Activated CD4-positive, alpha-beta T cell treated with anti-CD3 and anti-CD28 coated beads, Interleukin-2, Interleukin-4, amounts not matched to agents 100 ng/mL and 50 ng/mL, durations not matched to agents 16 hours and 8 hours (primary cell): ENCODE data around the gene RPS6KA1.
A peak's percentile ranks its signal among the peaks of the same experiment; 100 is the strongest.
"Not testable (repeated sequence)": the region's sequence is repeated elsewhere in the genome, so short reads cannot be mapped to it uniquely, and the experiment has no call there.

Source experiments
- DNase-seq: peaks from one replicate; pipeline ENCODE4 v3.0.0-alpha.2; 2020; ENCODE audit warnings: low spot score

The RPS6KA1 gene

GRCh38 chr1:26555550-26555981, 26.0 kb downstream of the RPS6KA1 start:
- DNase-seq = no peak

GRCh38 chr1:26556111-26556510, 26.6 kb downstream of the RPS6KA1 start:
- DNase-seq = no peak

DNA sequence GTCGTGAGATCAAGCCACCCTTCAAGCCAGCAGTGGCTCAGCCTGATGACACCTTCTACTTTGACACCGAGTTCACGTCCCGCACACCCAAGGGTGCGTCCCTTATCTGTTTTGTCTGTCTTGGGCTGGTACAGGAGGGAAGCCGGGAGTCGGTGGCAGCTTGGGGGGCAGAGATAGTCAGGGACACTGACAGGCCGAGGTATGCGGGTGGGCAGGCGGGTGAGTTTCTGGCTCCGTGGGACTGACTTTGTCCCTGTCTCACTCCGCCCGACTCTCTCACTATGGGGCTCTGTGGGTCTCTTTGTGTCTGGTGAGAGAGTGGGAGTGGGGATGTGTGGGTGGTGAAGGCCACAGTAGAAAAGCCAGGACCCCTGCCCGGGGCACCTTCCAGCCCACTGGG, 27.4 kb downstream of the RPS6KA1 start:
- DNase-seq = no peak

GRCh38 chr1:26558685-26559048, 29.1 kb downstream of the RPS6KA1 start:
- no peak for DNase-seq

GRCh38 chr1:26560403-26560780, 30.8 kb downstream of the RPS6KA1 start:
- DNase-seq = no peak

DNA sequence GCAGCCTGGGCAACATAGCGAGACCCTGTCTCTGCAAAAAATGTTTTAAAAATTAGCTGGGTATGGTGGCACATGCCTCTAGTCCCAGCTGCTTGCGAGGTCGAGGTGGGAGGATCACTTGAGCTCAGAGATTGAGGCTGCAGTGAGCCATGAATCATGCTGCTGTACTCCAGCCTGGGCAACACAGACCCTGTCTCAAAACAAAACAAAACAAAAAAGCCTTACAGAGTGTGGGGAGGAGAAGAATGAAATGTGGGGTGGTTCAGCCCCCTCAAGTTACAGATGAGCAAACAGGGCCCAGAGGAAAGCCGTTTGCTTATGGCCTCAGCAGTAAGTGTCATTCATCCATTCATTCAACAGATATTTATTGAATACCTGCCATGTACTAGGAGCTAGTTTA, 40.7 kb downstream of the RPS6KA1 start:
- DNase-seq = no peak

- DNase-seq = no peak
Observed at GRCh38 chr1:26571381-26571780, 41.8 kb downstream of the RPS6KA1 start.

- no peak for DNase-seq
Observed at GRCh38 chr1:26574018-26574417, 44.5 kb downstream of the RPS6KA1 start.

DNA sequence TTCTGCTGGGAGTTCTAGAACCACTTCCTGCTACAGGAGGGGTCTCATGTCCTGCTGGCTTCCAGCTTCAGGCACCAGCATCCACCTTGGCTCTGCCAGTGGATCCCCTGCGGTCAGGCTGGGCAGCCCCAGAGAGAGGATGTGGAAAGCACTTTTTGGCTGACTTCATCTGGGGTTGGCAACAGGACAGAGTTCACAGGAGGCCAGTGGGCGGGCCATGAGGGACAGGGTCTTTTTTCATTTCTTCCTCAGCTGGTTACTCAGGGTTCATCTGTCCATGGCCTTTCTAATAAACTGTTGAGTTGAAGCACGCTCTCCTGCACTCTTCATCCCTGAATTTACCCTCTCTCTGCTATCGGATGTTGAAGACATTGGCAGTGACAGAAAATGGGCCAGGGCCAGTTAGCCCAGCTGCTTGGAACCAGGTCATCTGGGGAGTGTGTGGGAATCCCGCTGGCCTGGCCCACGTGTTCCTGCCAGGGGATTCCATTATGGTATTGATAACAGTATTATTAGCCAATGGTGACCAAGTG, 45.2 kb downstream of the RPS6KA1 start:
- DNase-seq = no peak

DNA sequence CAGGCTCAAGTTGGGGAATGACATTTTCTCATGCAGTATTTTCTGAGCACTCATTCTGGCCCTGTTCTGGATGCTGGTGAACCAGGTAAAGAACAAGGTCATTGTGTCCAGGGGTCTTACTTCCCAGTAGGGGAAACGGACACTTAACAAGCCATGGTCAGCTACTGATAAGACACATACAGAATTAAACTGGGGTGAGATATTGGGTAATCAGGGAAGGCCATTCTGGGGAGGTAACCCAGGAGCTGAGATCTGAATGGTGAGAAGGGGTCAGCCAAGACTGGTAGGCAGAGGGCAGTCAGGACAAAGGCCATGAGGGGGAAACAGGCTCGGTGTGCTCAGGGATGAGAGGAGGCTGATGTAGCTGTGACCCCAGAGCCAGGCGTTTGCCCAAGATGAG, 45.8 kb downstream of the RPS6KA1 start:
- no peak for DNase-seq

DNA sequence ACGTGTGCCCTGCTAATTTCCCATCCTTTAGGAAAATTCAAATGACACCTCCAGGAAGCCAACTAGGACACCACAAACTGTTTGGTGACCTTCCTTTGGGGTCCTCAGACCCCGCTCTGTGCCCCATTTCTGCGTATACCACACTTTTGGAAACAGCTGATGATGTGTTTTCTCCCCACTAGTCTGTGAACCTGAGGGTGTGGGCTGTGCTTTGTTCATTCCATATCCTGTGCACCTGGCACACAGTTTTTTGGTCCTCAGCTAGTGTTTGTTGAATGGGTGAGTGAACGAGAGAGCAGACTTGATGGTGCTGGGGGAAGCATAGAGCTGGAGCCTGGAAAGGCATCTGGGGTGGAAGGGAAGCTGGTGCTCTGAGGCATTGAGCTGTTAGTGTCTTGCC, 48.6 kb downstream of the RPS6KA1 start:
- no peak for DNase-seq

- no peak for DNase-seq
Observed at GRCh38 chr1:26579681-26580111, 50.1 kb downstream of the RPS6KA1 start.

DNA sequence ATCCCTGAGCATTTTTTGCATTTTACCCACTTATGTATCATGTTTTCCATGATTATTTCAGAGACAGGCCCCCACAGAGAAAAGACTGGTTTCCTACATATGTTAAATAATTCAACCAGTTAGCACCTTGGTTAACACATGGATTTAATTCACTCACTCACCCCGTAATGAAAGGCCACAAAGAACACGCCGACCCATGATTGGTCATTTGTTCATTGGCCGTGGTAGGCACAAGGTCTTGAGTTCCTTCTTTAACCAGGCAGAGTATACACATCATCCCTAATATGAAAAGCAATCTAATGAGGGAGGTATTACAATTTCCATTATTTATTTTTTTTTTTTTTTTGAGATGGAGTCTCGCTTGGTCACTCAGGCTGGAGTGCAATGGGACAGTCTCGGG, 50.6 kb downstream of the RPS6KA1 start:
- no peak for DNase-seq

DNA sequence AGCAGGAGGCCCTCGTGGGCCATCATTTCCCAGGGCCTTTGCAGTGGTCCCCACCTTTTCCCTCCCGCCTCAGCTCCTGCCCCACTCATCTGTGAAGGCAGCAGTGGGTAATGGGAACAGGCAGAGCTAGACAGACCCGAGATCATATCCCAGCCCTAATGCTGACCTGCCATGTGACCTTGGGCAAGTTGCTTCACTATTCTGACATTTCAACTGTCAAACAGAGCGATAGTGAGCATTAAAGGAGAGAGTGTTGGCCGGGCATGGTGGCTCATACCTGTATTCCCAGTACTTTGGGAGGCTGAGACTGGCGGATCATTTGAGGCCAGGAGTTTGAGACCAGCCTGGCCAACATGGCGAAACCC, 51.7 kb downstream of the RPS6KA1 start:
- DNase-seq = no peak

DNA sequence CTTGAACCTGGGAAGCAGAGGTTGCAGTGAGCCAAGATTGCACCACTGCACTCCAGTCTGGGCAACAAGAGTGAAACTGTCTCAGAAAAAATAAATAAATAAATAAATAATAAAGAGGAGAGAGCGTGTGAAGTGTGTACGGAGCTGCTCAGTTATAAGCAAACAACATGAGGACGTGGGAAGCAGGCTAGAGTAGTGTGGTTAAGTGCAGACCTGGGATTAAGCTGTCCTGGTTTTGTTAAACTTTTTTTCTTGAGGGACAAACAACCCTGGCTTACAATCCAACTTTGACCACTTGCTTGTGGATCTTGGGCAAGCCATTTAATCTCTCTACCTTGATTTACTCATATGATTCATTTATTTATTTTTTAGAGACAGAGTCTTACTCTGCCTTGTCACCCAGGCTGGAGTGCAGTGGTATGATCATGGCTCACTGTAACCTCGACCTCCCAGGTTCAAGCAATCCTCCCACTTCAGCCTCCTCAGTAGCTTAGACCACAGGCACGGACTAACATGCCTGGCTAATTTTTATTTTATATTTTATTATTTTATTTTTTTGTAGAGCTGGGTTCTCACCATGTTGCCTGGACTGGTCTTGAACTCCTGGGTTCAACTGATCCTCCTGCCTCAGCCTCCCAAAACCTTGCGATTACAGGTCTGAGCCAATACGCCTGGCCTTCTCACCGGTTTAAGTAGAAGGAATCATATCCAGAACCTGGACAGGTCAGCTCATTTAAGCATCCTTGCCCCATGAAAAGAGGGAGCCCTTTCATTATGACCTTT, 52.7 kb downstream of the RPS6KA1 start:
- no peak for DNase-seq

DNA sequence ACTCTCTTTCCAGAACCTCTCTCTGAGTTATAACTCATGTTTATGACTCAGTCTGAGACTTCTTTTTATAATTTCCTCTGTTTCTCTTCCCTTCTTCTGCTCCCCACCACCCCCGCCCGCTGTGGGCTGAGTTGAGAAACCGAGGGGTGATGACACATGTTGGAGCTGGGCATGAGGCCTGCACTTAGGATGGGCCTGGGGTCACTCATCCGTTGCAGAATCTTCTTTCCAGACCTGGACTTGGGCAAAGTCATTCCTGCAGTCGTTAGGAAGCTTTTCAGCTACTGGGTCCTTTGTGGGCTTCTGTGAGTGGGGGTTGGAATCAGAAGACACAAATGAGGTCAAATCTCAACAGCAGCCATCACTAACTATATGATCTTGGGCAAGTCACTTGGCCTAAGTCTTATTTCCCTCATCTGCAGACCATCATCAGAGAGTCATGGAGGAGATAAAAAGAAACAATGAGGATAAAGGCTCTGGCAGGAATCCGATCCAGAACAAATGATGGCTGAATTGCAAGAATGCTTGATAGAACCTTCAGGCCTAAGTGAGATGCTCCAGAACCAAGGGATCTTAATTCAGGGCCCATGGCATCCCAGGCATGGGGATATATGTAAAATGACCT, 53.4 kb downstream of the RPS6KA1 start:
- DNase-seq = peak; percentile 88

DNA sequence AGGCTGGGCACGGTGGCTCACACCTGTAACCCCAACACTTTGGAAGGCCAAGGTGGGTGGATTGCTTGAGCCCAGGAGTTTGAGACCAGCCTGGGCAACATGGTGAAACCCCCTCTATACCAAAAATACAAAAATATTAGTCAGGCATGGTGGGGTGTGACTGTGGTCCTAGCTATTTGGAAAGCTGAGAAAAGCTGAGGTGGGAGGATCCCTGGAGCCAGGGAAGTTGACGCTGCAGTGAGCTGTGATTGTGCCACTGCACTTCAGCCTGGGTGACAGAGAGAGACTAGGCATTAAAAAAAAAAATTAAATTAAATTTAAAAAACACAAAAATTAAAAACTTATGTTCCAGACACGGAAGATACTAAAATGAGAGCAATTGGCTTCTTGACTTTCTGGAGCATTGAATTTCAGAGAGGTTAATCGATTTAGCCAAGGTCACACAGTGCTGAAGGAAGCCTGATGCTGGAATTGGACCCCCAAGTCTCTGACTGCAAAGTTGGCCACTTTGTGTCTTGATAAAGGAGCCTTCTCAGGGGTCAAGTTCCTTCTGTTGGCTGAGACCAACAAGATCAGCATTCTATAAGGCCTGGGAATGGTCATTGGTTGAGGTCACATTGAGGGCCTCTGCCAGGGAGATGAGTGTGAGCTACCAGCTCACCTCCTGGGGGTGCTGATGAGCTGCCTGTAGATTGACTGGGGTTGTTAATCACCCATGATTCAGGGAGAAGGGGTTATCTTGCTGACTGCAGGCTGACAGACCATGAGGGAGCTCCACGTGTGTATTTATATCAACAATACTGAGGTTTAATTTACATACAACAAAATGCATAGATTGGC, 54.3 kb downstream of the RPS6KA1 start:
- DNase-seq = peak; percentile 48

DNA sequence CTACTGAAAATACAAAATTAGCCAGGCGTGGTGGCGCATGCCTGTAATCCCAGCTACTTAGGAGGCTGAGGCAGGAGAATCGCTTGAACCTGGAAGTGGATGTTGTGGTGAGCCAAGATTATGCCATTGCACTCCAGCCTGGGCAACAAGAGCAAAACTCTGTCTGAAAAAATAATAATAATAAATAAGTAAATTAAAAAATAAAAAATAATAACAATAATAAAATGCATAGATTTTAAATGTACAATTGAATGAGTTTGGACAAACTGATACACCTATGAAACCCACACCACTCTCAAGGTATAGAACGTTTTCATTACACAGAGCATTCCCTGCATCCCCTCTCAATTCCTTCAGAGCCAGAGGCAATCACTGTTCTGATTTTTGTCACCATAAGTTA, 55.0 kb downstream of the RPS6KA1 start:
- not testable (repeated sequence) for DNase-seq

GRCh38 chr1:26585471-26585870, 55.9 kb downstream of the RPS6KA1 start:
- DNase-seq = no peak

DNA sequence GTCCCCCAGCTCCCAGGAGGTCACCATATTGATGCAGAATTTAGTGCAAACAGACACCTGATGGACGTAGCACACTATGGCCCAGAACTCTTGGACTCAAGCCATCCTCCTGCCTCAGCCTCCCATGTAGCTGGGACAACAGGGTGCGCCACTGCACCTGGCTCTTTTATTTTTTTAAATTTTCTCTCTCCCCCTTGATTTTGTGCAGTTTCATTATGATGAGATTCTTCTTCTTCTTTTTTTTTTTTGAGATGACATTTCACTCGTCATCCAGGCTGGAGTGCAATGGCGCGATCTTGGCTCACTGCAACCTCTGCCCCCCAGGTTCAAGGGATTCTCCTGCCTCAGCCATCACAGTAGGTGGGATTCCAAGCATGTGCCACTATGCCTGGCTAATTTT, 63.8 kb downstream of the RPS6KA1 start:
- DNase-seq = no peak

GRCh38 chr1:26594593-26594992, 65.0 kb downstream of the RPS6KA1 start:
- not testable (repeated sequence) for DNase-seq

DNA sequence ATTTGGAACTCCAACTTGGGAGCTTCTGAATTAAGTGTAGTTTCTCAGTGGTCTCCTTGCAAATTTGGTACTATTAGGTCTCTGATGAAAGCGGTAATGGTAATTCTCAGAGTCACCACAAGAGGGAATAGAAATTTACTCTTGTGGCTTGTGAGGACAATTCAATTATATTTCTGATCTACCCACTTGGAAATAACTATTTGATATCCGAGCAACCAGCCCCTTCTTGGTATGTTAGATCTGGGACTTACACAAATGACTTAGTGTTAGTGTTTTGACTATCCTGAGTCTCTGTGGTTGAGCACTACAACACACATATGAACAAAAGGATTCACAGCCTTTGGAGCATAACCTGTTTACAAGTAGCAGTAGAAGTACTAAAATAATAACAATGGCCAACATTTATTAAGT, 68.1 kb downstream of the RPS6KA1 start:
- DNase-seq = peak; percentile 52

DNA sequence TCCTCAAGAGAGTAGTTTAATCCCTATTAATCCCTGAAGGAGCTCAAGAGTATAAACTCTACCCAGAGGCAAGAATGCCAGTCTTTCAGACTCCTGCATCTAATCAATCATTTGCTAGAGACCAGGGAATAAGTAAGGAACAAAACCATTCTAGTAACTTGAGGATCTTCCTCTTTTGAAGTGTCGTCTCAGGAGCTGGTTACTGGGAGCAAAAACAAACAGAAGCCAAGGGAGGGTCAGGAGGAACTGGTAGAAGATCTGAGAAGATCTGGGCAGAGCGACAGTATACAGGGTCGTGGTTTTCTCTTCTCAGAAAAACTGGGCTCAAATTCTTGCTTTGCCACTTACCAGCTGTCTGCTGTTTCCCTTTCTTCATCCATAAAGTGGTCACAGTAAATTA, 69.3 kb downstream of the RPS6KA1 start:
- DNase-seq = no peak
